Ascending aorta (tissue), 2 donors: Measurements from ENCODE around the gene HLA-DMA. TPM values are rescaled to one million over a fixed set of nuclear protein-coding genes. Genes with fewer than 3 reads are reported as not detected.
A peak's percentile ranks its signal among the peaks of the same experiment; 100 is the strongest.

ENCODE experiments used
- DNase-seq, 2 donors: peaks; one replicate each; pipeline ENCODE4 v3.0.0-alpha.2; 2019; ENCODE audit warnings: low spot score in 2 of 2
- H3K27ac ChIP-seq, 2 donors: fragments of 200-600 bp; sonication (generic); one replicate each; pipeline ENCODE4 v1.5.1; 2016 to 2017; ENCODE audit warnings: mild to moderate bottlenecking in 1 of 2
- H3K27me3 ChIP-seq: fragments of 200-600 bp; sonication (generic); one replicate; pipeline ENCODE4 v1.5.1; 2017
- H3K36me3 ChIP-seq, 2 donors: fragments of 200-600 bp; sonication (generic); one replicate each; pipeline ENCODE4 v1.5.1; 2016
- H3K4me1 ChIP-seq, 2 donors: fragments of 200-600 bp; sonication (generic); one replicate each; pipeline ENCODE4 v1.5.1; 2016 to 2017; ENCODE audit warnings: mild to moderate bottlenecking in 1 of 2
- H3K4me3 ChIP-seq, 2 donors: fragments of 200-600 bp; sonication (generic); one replicate each; pipeline ENCODE4 v1.5.1; 2016 to 2017; ENCODE audit warnings: mild to moderate bottlenecking in 1 of 2
- H3K9me3 ChIP-seq, 2 donors: fragments of 200-600 bp; sonication (generic); one replicate each; pipeline ENCODE4 v1.5.1; 2016
- intact Hi-C: fragments of 100-400 bp; cut with DNase I; formaldehyde crosslinking; loops from one replicate; pipeline ENCODE4 v1.15.1; 2023
- total RNA-seq: library from RNA; depleted of rRNA; stranded (reverse); fragments of >200 nt; gene quantifications from one replicate; pipeline ENCODE4 v1.1.0, GENCODE V29; 2016
- TF ChIP-seq, protein P1 (sequence below), 3 experiments: fragments of 200-600 bp in 2 of 3; fragments of 450-650 bp in 1 of 3; sonication (generic) in 2 of 3; IDR thresholded peaks; one replicate each; pipeline ENCODE4 v1.5.1; 2016 to 2019; ENCODE audit warnings: antibody characterized with exemption in 3 of 3, mild to moderate bottlenecking in 1 of 3, moderate library complexity in 1 of 3

Gene HLA-DMA
- total RNA-seq, 1 donor from 2014 or later, result 28.0 TPM

DNA sequence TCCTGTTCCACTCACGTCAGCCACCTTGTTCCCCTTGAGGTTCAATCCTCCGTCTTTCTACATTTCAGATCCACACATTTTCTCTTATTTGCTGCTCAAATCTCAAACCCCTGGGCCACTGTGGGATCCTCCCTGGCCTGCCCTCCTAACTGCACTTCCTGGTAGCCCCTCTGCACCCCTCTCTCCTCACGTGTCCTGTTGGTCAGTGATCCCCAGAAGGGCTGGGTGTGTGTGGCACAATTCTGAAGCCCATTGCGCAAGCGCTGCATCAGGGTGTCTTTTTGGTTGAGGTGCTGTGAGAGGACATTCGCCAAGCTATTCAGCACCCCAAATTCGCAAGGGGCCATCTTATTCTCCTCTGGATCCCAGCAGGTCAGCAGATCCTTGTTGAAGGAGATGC, 14.4 kb downstream of the HLA-DMA start:
- intact Hi-C loops, result no loop called here

DNA sequence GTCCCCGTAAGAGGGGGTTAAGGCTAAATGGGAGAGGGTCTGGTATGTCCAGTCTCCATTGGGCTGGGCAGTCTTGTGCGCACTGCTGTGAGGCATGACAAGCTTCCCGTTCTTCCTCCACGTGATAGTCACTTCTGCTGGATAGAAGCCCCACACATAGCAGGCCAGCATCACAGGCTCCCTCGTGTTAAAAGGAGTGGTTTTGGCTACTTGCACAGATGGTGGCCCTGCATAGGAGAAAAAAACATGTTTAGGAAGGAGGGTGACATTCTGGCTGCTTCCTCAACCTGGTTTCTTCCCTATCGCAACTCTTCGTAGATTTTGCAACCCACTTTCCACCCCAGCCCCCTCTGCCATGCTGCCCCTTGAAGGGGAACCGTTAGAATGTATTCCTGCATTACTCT, 15.7 kb downstream of the HLA-DMA start:
- H3K4me3 ChIP-seq, result no peak overlapping the region
- H3K27ac ChIP-seq, result no peak overlapping the region
- no peaks in the 10 kb centered on the region for H3K36me3 ChIP-seq
- H3K4me1 ChIP-seq, result peaks cover 0 to 3% of the 10 kb centered on the region in 2 donors
- intact Hi-C loops, result loop anchor here (2.0 kb wide), 1 partner anchor 16 kb away; the partner anchor contains the start of gene HLA-DMA
- no peaks in the 10 kb centered on the region for H3K9me3 ChIP-seq
- TF ChIP-seq, protein P1, sequence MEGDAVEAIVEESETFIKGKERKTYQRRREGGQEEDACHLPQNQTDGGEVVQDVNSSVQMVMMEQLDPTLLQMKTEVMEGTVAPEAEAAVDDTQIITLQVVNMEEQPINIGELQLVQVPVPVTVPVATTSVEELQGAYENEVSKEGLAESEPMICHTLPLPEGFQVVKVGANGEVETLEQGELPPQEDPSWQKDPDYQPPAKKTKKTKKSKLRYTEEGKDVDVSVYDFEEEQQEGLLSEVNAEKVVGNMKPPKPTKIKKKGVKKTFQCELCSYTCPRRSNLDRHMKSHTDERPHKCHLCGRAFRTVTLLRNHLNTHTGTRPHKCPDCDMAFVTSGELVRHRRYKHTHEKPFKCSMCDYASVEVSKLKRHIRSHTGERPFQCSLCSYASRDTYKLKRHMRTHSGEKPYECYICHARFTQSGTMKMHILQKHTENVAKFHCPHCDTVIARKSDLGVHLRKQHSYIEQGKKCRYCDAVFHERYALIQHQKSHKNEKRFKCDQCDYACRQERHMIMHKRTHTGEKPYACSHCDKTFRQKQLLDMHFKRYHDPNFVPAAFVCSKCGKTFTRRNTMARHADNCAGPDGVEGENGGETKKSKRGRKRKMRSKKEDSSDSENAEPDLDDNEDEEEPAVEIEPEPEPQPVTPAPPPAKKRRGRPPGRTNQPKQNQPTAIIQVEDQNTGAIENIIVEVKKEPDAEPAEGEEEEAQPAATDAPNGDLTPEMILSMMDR (IDR thresholded peaks at IDR 0.05), result no peak
- H3K27me3 ChIP-seq, result no peaks in the 10 kb centered on the region
- DNase-seq, result no peak

More for the DNA sequence above, 14.4 kb downstream of the HLA-DMA start:
- Histone ChIP-seq H3K27ac (no peak overlapping the region), H3K4me1 (peaks cover 0 to 3% of the 10 kb centered on the region in 2 donors), H3K27me3 (no peaks in the 10 kb centered on the region), H3K4me3 (no peak overlapping the region), H3K9me3 (no peaks in the 10 kb centered on the region), H3K36me3 (no peaks in the 10 kb centered on the region)
- TF ChIP-seq, protein P1 (IDR thresholded peaks at IDR 0.05), result no peak
- no peak for DNase-seq

DNA sequence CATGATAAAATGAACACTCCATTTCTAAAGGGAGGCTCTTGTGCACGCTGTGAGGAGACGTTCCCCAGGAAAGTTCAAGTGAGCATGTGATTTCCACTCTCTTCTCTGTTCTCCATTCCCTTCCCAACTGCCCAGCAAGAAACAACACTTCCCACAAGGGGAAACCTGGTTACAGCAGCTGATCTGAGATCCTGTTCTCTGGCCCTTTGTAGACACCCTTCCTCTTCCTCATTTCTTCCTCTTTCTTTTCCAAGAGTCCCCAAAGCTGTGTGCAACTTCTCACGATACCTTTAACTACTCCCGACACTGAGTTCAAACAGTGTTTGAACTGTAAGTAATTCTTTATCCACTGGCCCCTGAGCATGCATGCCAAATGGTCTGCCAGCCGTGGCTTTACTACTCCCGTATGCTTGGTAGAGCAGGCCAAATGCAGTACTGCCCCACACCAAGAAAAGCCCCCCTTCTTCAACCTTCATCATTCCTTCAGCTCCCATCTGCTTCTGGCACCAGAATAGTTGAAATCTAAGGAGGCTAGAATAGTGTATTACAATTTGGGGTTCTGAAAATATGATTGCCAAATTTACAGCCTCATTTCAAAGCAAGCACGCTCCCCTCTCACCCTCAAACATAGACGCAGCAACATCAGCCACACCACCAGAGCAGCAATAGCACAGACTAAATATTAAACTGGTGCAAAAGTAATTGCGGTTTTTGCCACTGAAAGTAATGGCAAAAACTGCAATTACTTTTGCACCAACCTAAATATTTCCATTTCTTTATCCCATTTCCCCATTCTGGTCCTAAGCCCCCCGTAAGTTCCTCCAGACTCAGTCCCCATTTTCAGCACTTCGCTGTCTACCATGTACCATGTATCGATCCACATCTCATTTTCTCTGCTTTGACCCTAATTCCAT, 16.4 kb downstream of the HLA-DMA start:
- Histone ChIP-seq H3K4me1 (peaks cover 0 to 3% of the 10 kb centered on the region in 2 donors), H3K27ac (no peak overlapping the region), H3K4me3 (no peak overlapping the region), H3K27me3 (no peaks in the 10 kb centered on the region), H3K36me3 (no peaks in the 10 kb centered on the region), H3K9me3 (no peaks in the 10 kb centered on the region)
- DNase-seq, result no peak
- intact Hi-C loops, result loop anchor here (2.0 kb wide), 1 partner anchor 16 kb away; the partner anchor contains the start of gene HLA-DMA
- TF ChIP-seq, protein P1 (IDR thresholded peaks at IDR 0.05), result no peak

DNA sequence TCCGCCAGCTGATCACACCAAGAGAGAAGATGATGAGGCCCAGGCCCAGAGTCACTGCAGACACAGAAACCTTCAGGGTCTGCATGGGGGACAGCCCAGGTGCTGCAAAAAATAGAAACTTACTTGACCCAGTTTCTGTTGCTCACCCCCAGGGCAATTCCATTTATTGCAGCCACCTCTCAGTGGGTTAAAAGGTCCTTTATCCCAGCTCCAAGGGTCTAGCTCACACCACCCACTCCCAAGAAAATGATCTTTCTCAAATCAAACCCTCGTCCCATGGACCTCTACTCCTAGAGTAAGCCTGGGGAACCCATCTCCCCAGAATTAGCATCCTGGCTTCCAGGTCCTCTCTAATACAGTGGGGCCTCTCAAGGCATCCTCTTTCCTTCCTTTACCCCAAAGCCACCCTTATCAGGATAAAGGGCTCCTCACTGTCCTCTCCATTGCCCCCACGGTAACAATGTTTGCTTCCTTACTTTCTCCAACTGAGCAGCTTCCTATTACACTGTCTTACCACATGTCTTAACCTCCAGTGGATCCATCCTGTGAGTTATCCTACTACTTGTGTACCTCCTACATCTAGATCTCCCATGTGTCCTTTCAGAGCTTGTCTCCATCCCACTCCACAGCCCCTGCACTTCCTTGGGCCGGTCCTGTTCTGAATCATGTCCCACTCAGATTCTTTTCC, 17.2 kb downstream of the HLA-DMA start:
- no peak overlapping the region for H3K27ac ChIP-seq
- intact Hi-C loops, result loop anchor here (2.0 kb wide), 1 partner anchor 17 kb away; the partner anchor contains the start of gene HLA-DMA
- TF ChIP-seq, protein P1 (IDR thresholded peaks at IDR 0.05), result no peak

DNA sequence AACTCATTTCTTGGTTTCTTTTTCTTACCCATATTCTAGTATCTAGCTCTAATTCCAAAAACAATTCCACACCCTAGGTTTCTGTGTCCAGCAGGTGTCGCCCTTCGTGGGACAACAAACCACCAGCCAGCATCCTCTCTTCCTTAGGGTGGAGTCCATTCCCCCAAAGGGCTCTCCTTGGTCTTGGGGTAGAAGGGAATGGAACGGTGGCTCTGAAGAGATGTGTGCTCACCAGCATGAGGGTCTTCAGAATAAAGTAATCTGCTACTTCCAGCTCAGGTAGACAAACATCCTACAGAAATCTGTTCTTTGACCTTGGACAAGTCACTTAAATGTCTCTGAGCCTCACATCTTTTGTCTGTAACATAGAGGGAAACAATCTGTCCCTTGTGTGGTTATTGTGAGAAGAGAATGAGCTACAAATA, 19.2 kb downstream of the HLA-DMA start:
- Histone ChIP-seq H3K4me1 (no peaks in the 10 kb centered on the region), H3K27ac (no peak overlapping the region), H3K4me3 (no peak overlapping the region), H3K36me3 (no peaks in the 10 kb centered on the region), H3K27me3 (no peaks in the 10 kb centered on the region), H3K9me3 (no peaks in the 10 kb centered on the region)
- TF ChIP-seq, protein P1 (IDR thresholded peaks at IDR 0.05), result peak; percentile 67 to 81 (median 68)
- intact Hi-C loops, result loop anchor here (1.0 to 5.0 kb wide), 3 partner anchors 34 to 51 kb away; partner anchors contain the start of gene BRD2
- DNase-seq, result peak in 1 of 2 donors; percentile 87

More for the DNA sequence above, 17.2 kb downstream of the HLA-DMA start:
- Histone ChIP-seq H3K4me1 (peaks cover 0 to 2% of the 10 kb centered on the region in 2 donors), H3K4me3 (no peak overlapping the region), H3K36me3 (no peaks in the 10 kb centered on the region), H3K9me3 (no peaks in the 10 kb centered on the region), H3K27me3 (no peaks in the 10 kb centered on the region)
- no peak for DNase-seq
